Left lung (tissue), 10 donors: ENCODE measurements around the gene WDR33. TPM values are rescaled to one million over a fixed set of nuclear protein-coding genes. Genes with fewer than 3 reads are reported as not detected.
A peak's percentile ranks its signal among the peaks of the same experiment; 100 is the strongest.

Experiments
- ATAC-seq: fragments of 200-7000 bp; cut with Tn5 transposase; one replicate; pipeline ENCODE4 v1.9.1; 2020; ENCODE audit warnings: moderate library complexity
- DNase-seq, 4 donors: peaks; one replicate each; pipeline ENCODE4 v3.0.0-alpha.2; 2013 to 2020
- H3K27ac ChIP-seq, 2 donors: fragments of 200-600 bp; sonication (generic) in 1 of 2; one replicate each; pipeline versions ENCODE4 v1.5.0 to v1.8.0; 2020 to 2021
- H3K27me3 ChIP-seq, 2 donors: fragments of 200-600 bp; sonication (generic) in 1 of 2; one replicate each; pipeline versions ENCODE4 v1.5.0 to v1.8.0; 2020 to 2021
- H3K36me3 ChIP-seq, 2 donors: fragments of 200-600 bp; sonication (generic) in 1 of 2; one replicate each; pipeline versions ENCODE4 v1.5.0 to v1.8.0; 2020 to 2021
- H3K4me1 ChIP-seq, 2 donors: fragments of 200-600 bp; one replicate each; pipeline ENCODE4 v1.8.0; 2021
- H3K4me3 ChIP-seq, 2 donors: fragments of 200-600 bp; sonication (generic) in 1 of 2; one replicate each; pipeline versions ENCODE4 v1.5.0 to v1.8.0; 2020 to 2021; ENCODE audit warnings: mild to moderate bottlenecking in 1 of 2
- H3K9me3 ChIP-seq, 2 donors: fragments of 200-600 bp; sonication (generic) in 1 of 2; one replicate each; pipeline versions ENCODE4 v1.5.0 to v1.8.0; 2020 to 2021
- CTCF ChIP-seq, 2 donors: fragments of 200-600 bp; sonication (generic) in 1 of 2; IDR thresholded peaks; one replicate each; pipeline versions ENCODE4 v1.5.0 to v1.8.0; 2021; ENCODE audit warnings: antibody characterized with exemption in 2 of 2
- intact Hi-C, 2 donors: fragments of 100-400 bp; cut with DNase I; formaldehyde crosslinking; loops; one replicate each; pipeline versions ENCODE4 v1.11.2 to v1.14.2; 2022
- polyA plus RNA-seq, 6 donors: library from polyadenylated mRNA; unstranded; fragments of 120-200 nt; gene quantifications; one replicate each; pipeline ENCODE4 v1.2.1, GENCODE V29; 2013; ENCODE audit not compliant: insufficient read length in 6 of 6
- total RNA-seq, 2 donors: library from RNA; stranded (reverse); fragmentation: NEBNext Ultra II Directional; extraction: Animal tissue kit (Norgen Biotek cat#: 25700); gene quantifications; one replicate each; pipeline ENCODE4 v1.2.1, GENCODE V29; 2021
- donor health status: DM: no; HTN: yes; CAD: no.
- donor health status: DM: no; HTN: no; CAD: no.

Gene WDR33
- total and polyA plus RNA-seq, 8 donors: 46.4 to 57.5 (median 50.8) TPM

- TF ChIP-seq CTCF (IDR thresholded peaks at IDR 0.05): no peak
- Histone ChIP-seq H3K4me1 (peaks cover 3 to 43% of the 10 kb centered on the region in 2 donors), H3K27me3 (peaks cover 3 to 44% of the 10 kb centered on the region in 2 donors), H3K4me3 (peak overlapping the region in 1 of 2 donors; percentile 27), H3K9me3 (no peaks in the 10 kb centered on the region), H3K27ac (peak overlapping the region; percentile 33 to 67), H3K36me3 (peaks cover 0 to 14% of the 10 kb centered on the region in 2 donors)
- intact Hi-C loops: no loop called here
- DNase-seq (peak in 1 of 4 donors; percentile 69), ATAC-seq (no peak)
Observed at GRCh38 chr2:127662937-127663565, 147.9 kb downstream of the WDR33 start.

- Histone ChIP-seq H3K4me3 (no peak overlapping the region), H3K4me1 (peaks cover 3 to 43% of the 10 kb centered on the region in 2 donors), H3K36me3 (peaks cover 0 to 15% of the 10 kb centered on the region in 2 donors), H3K27me3 (peaks cover 3 to 41% of the 10 kb centered on the region in 2 donors), H3K27ac (peak overlapping the region in 1 of 2 donors; percentile 70), H3K9me3 (no peaks in the 10 kb centered on the region)
- no peak for TF ChIP-seq CTCF (IDR thresholded peaks at IDR 0.05)
- intact Hi-C loops: no loop called here
- DNase-seq (peak in 2 of 4 donors; percentile 29 to 74), ATAC-seq (peak; percentile 7)
Observed at GRCh38 chr2:127661949-127662510, 148.9 kb downstream of the WDR33 start.

GRCh38 chr2:127661072-127661649 lies 149.8 kb downstream of the WDR33 start:
- Histone ChIP-seq H3K4me1 (peaks cover 3 to 43% of the 10 kb centered on the region in 2 donors), H3K4me3 (no peak overlapping the region), H3K36me3 (peaks cover 0 to 22% of the 10 kb centered on the region in 2 donors), H3K27me3 (peaks cover 3 to 33% of the 10 kb centered on the region in 2 donors), H3K27ac (peak overlapping the region; percentile 56 to 70), H3K9me3 (no peaks in the 10 kb centered on the region)
- ATAC-seq (no peak), DNase-seq (no peak)
- intact Hi-C loops: no loop called here
- TF ChIP-seq CTCF (IDR thresholded peaks at IDR 0.05): no peak

GRCh38 chr2:127660291-127660578 lies 150.7 kb downstream of the WDR33 start:
- Histone ChIP-seq H3K4me3 (no peak overlapping the region), H3K36me3 (peaks cover 0 to 22% of the 10 kb centered on the region in 2 donors), H3K27ac (peak overlapping the region in 1 of 2 donors; percentile 70), H3K27me3 (peaks cover 3 to 24% of the 10 kb centered on the region in 2 donors), H3K9me3 (no peaks in the 10 kb centered on the region), H3K4me1 (peaks cover 3 to 48% of the 10 kb centered on the region in 2 donors)
- intact Hi-C loops: no loop called here
- ATAC-seq (no peak), DNase-seq (no peak)
- no peak for TF ChIP-seq CTCF (IDR thresholded peaks at IDR 0.05)
